Transverse colon (tissue), 4 donors: ENCODE data around the gene FAM149B1. TPM values are rescaled to one million over a fixed set of nuclear protein-coding genes. Genes with fewer than 3 reads are reported as not detected.
A peak's percentile ranks its signal among the peaks of the same experiment; 100 is the strongest.

ENCODE experiments used
- DNase-seq: peaks from one replicate; pipeline ENCODE4 v3.0.0-alpha.2; 2019
- H3K27ac ChIP-seq, 4 donors: fragments of 200-600 bp; sonication (generic); 2 replicates each; pipeline ENCODE4 v1.5.1; 2016 to 2018; ENCODE audit warnings: inconsistent platforms in 4 of 4
- H3K27me3 ChIP-seq: fragments of 200-600 bp; sonication (generic); 2 replicates; pipeline ENCODE4 v1.5.1; 2017; ENCODE audit warnings: inconsistent platforms
- H3K36me3 ChIP-seq, 4 donors: fragments of 200-600 bp; sonication (generic); 2 replicates each; pipeline ENCODE4 v1.5.1; 2017 to 2019; ENCODE audit warnings: inconsistent platforms in 4 of 4
- H3K4me1 ChIP-seq, 4 donors: fragments of 200-600 bp; sonication (generic); 2 replicates each; pipeline ENCODE4 v1.5.1; 2017 to 2020; ENCODE audit warnings: inconsistent platforms in 4 of 4
- H3K4me3 ChIP-seq, 4 donors: fragments of 200-600 bp; sonication (generic); 1 replicate in 1 of 4; 2 replicates in 3 of 4; pipeline versions ENCODE4 v1.5.1 to v1.6.1; 2017 to 2019; ENCODE audit warnings: inconsistent platforms in 4 of 4
- H3K9me3 ChIP-seq, 2 donors: fragments of 200-600 bp; sonication (generic); 2 replicates each; pipeline ENCODE4 v1.5.1; 2017 to 2019; ENCODE audit warnings: inconsistent platforms in 2 of 2
- EP300 ChIP-seq: sonication (generic); formaldehyde crosslinking; IDR thresholded peaks from one replicate; pipeline ENCODE4 v1.6.1; 2017; ENCODE audit warnings: antibody characterized with exemption, low read depth
- POLR2A ChIP-seq: fragments of 450-650 bp; IDR thresholded peaks from one replicate; pipeline ENCODE4 v1.6.1; 2016; ENCODE audit warnings: antibody characterized with exemption, mild to moderate bottlenecking, moderate library complexity
- POLR2AphosphoS5 ChIP-seq, 3 donors: sonication (generic); formaldehyde crosslinking; IDR thresholded peaks; one replicate each; pipeline ENCODE4 v1.6.1; 2016; ENCODE audit warnings: antibody characterized with exemption in 3 of 3
- WGBS, 2 donors: methylation state at CpG; one replicate each; pipeline ENCODE4 v1.1.5; 2018; ENCODE audit warnings: low coverage in 1 of 2; 5-methylcytosine and 5-hydroxymethylcytosine counted together
- in situ Hi-C, 4 donors: fragments of 200-750 bp; cut with MboI; loops; one replicate each; pipeline versions ENCODE4 v1.15.0 to v1.15.1; 2017; ENCODE audit warnings: low sequenced_read_pairs in 3 of 4, low pct_ligation_motif_present in 1 of 4, low pct_unique_long_range_greater_than_20kb in 1 of 4
- intact Hi-C: fragments of 100-400 bp; cut with DNase I; formaldehyde crosslinking; loops from one replicate; pipeline ENCODE4 v1.15.1; 2023; ENCODE audit warnings: low total_unique reads
- total RNA-seq, 4 donors: library from RNA; depleted of rRNA; stranded (reverse); fragments of >200 nt; gene quantifications; one replicate each; pipeline ENCODE4 v1.1.0, GENCODE V29; 2016
- TF ChIP-seq, protein P1 (sequence below), 5 experiments: fragments of 200-600 bp in 3 of 5; fragments of 450-650 bp in 2 of 5; sonication (generic) in 3 of 5; IDR thresholded peaks; 1 replicate in 2 of 5; 2 replicates in 3 of 5; pipeline ENCODE4 v1.5.1; 2016 to 2017; ENCODE audit warnings: antibody characterized with exemption in 5 of 5, inconsistent platforms in 3 of 5, mild to moderate bottlenecking in 2 of 5, moderate library complexity in 1 of 5

The FAM149B1 gene
- total RNA-seq, 4 donors from 2014 or later, result 9.7 to 32.0 (median 17.3) TPM

DNA sequence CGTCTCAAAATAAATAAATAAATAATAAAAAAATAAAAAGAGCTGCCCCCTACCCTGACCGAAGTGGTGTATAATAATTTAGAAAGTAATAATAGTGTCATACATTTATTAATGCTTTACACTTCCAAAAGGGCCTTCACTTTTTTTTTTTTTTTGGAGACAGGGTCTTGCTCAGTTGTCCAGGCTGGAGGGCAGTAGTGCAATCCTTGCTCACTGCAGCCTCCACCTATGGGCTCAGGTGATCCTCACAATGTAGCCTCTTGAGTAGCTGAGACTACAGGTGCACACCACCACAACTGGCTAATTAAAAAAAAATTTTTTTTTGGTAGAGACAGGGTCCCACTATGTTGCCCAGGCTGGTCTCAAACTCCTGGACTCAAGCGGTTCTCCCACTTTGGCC, 1.4 kb downstream of the FAM149B1 start:
- Histone ChIP-seq H3K4me1 (peaks cover 11 to 38% (median 15%) of the 10 kb centered on the region in 4 donors), H3K4me3 (peak overlapping the region in 1 of 4 donors; percentile 90), H3K27ac (no peak overlapping the region), H3K36me3 (no peaks in the 10 kb centered on the region), H3K27me3 (no peaks in the 10 kb centered on the region), H3K9me3 (no peaks in the 10 kb centered on the region)
- WGBS, 2 donors, result 90 to 96% methylated on average over 2 to 3 of the region's 3 CpGs
- no peak for DNase-seq
- intact Hi-C loops, result loop anchor here (5.0 kb wide), 1 partner anchor 1382 kb away; no protein-coding TSS in a partner anchor
- in situ Hi-C loops, result loop anchor here in 2 of 4 donors (10.0 to 25.0 kb wide), 3 partner anchors 65 to 807 kb away; partner anchors contain the start of genes DNAJB12 (in 1 of the 2) and P4HA1 (in 1 of the 2)
- TF ChIP-seq POLR2A, result no peak

DNA sequence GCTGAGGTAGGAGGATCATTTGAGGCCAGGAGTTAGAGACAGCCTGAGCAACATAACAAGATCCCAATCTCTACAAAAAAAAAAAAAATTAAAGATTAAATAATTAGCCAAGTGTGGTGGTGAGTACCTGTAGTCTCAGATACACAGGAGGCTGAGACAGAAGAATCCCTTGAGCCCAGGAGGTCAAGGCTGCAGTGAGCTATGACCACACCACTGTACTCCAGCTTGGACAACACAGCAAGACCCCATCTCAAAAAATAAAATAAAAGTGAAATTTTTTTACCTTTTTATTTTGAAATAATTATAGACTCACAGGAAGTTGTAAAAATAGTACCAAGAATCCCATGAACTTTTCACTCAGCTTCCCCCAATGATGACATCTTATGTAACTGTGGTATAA, 4.9 kb downstream of the FAM149B1 start:
- TF ChIP-seq POLR2AphosphoS5 (IDR thresholded peaks at IDR 0.05) (no peak), POLR2A (no peak), EP300 (no peak)
- TF ChIP-seq, protein P1, sequence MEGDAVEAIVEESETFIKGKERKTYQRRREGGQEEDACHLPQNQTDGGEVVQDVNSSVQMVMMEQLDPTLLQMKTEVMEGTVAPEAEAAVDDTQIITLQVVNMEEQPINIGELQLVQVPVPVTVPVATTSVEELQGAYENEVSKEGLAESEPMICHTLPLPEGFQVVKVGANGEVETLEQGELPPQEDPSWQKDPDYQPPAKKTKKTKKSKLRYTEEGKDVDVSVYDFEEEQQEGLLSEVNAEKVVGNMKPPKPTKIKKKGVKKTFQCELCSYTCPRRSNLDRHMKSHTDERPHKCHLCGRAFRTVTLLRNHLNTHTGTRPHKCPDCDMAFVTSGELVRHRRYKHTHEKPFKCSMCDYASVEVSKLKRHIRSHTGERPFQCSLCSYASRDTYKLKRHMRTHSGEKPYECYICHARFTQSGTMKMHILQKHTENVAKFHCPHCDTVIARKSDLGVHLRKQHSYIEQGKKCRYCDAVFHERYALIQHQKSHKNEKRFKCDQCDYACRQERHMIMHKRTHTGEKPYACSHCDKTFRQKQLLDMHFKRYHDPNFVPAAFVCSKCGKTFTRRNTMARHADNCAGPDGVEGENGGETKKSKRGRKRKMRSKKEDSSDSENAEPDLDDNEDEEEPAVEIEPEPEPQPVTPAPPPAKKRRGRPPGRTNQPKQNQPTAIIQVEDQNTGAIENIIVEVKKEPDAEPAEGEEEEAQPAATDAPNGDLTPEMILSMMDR (IDR thresholded peaks at IDR 0.05), result no peak
- no peak overlapping the region for H3K27ac ChIP-seq

DNA sequence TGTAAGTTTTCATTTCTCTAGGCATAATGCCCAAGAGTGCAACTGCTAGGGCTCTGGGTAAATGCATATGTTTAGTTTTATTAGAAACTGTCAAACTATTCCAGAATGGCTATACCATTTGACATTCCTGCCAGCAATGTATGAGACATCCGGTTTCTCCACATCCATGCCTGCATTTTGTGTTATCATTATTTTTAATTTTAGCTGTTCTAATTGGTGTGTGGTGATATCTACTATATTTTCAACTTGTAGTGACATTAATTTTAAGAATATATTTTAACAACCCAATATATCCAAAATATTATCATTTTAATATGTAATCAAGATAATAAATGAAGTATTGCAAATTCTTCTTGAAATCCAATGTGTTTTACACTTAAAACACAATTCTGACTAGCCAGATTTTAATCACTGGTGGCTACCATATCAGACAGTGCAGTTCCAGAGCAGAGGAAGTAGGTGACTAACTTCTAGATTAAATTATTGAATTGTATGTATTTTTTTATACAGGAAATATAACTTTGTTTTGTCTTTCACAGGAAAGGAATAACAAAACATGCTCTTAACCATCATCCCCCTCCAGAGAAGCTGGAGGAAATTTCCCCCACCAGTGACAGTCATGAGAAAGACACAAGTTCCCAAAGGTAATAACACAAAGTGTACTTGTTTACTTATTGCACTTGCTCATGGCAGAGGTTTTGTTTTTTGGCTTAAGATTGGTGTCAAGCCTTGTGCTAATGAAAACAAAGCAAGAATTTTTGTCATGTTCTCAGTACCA, 6.4 kb downstream of the FAM149B1 start:
- Histone ChIP-seq H3K36me3 (peaks cover 0 to 14% (median 3%) of the 10 kb centered on the region in 4 donors), H3K27ac (no peak overlapping the region), H3K4me1 (peaks cover 0 to 3% (median under 1%) of the 10 kb centered on the region in 4 donors), H3K9me3 (no peaks in the 10 kb centered on the region), H3K4me3 (no peak overlapping the region), H3K27me3 (no peaks in the 10 kb centered on the region)
- no peak for TF ChIP-seq POLR2AphosphoS5 (IDR thresholded peaks at IDR 0.05)
- TF ChIP-seq, protein P1 (IDR thresholded peaks at IDR 0.05), result no peak
- no peak for TF ChIP-seq EP300
- no peak for TF ChIP-seq POLR2A
- in situ Hi-C loops (loop anchor here in 1 of 4 donors (25.0 kb wide), 1 partner anchor 812 kb away; the partner anchor contains the start of gene DNAJB12), intact Hi-C loops (no loop called here)
- DNase-seq, result no peak
- 100% methylated on average over 1 of the region's 1 CpG for WGBS, 2 donors

More for the DNA sequence above, 4.9 kb downstream of the FAM149B1 start:
- in situ Hi-C loops (loop anchor here in 1 of 4 donors (25.0 kb wide), 1 partner anchor 811 kb away; the partner anchor contains the start of gene DNAJB12), intact Hi-C loops (no loop called here)
- Histone ChIP-seq H3K9me3 (no peaks in the 10 kb centered on the region), H3K27me3 (no peaks in the 10 kb centered on the region), H3K4me3 (no peak overlapping the region), H3K36me3 (peaks cover 0 to 7% (median 0%) of the 10 kb centered on the region in 4 donors), H3K4me1 (peaks cover 0 to 12% (median 8%) of the 10 kb centered on the region in 4 donors)
- DNase-seq, result no peak

- WGBS, 2 donors, result 81 to 94% methylated on average over 2 of the region's 2 CpGs
- no peak for DNase-seq
- H3K27ac ChIP-seq, result no peak overlapping the region
- no peaks in the 10 kb centered on the region for H3K4me1 ChIP-seq
- no peak for TF ChIP-seq POLR2AphosphoS5 (IDR thresholded peaks at IDR 0.05)
- no peak for TF ChIP-seq EP300
- TF ChIP-seq POLR2A, result no peak
- TF ChIP-seq, protein P1 (IDR thresholded peaks at IDR 0.05), result no peak
- in situ Hi-C loops (no loop called here), intact Hi-C loops (no loop called here)
- no peaks in the 10 kb centered on the region for H3K27me3 ChIP-seq
- H3K36me3 ChIP-seq, result peaks cover 0 to 36% (median 13%) of the 10 kb centered on the region in 4 donors
- no peaks in the 10 kb centered on the region for H3K9me3 ChIP-seq
- no peak overlapping the region for H3K4me3 ChIP-seq
Measured at GRCh38 chr10:73182568-73182967, 14.6 kb downstream of the FAM149B1 start.
